Activated CD4-positive, alpha-beta T cell treated with anti-CD3 and anti-CD28 coated beads, Interleukin-2, Interleukin-4, amounts not matched to agents 100 ng/mL and 50 ng/mL, durations not matched to agents 16 hours and 8 hours (primary cell): ENCODE measurements around the gene GDA.
"Not testable (repeated sequence)": the region's sequence is repeated elsewhere in the genome, so short reads cannot be mapped to it uniquely, and the experiment has no call there.

Experiments used
- DNase-seq: peaks from one replicate; pipeline ENCODE4 v3.0.0-alpha.2; 2020; ENCODE audit warnings: low spot score

The GDA gene

GRCh38 chr9:72207278-72207677, 58.0 kb downstream of the GDA start:
- no peak for DNase-seq

GRCh38 chr9:72210522-72210921, 61.3 kb downstream of the GDA start:
- no peak for DNase-seq

- DNase-seq, result no peak
Measured at GRCh38 chr9:72211047-72211446, 61.8 kb downstream of the GDA start.

GRCh38 chr9:72213906-72214305, 64.7 kb downstream of the GDA start:
- no peak for DNase-seq

- no peak for DNase-seq
Measured at GRCh38 chr9:72217306-72217842, 68.1 kb downstream of the GDA start.

GRCh38 chr9:72220589-72220988, 71.3 kb downstream of the GDA start:
- DNase-seq, result no peak

- no peak for DNase-seq
Measured at GRCh38 chr9:72226146-72226812, 77.0 kb downstream of the GDA start.

- no peak for DNase-seq
Measured at GRCh38 chr9:72228282-72228681, 79.0 kb downstream of the GDA start.

GRCh38 chr9:72232778-72233177, 83.5 kb downstream of the GDA start:
- no peak for DNase-seq

GRCh38 chr9:72247549-72247948, 98.3 kb downstream of the GDA start:
- DNase-seq, result no peak

- no peak for DNase-seq
Measured at GRCh38 chr9:72251589-72251988, 102.3 kb downstream of the GDA start.

- no peak for DNase-seq
Measured at GRCh38 chr9:72254901-72255545, 105.8 kb downstream of the GDA start.

- DNase-seq, result no peak
Measured at GRCh38 chr9:72255569-72255968, 106.3 kb downstream of the GDA start.

GRCh38 chr9:72256931-72257330, 107.7 kb downstream of the GDA start:
- no peak for DNase-seq

GRCh38 chr9:72257814-72258213, 108.6 kb downstream of the GDA start:
- DNase-seq, result no peak

- no peak for DNase-seq
Measured at GRCh38 chr9:72262063-72262462, 112.8 kb downstream of the GDA start.

GRCh38 chr9:72263572-72263971, 114.3 kb downstream of the GDA start:
- DNase-seq, result no peak

GRCh38 chr9:72268961-72269360, 119.7 kb downstream of the GDA start:
- DNase-seq, result no peak

- DNase-seq, result not testable (repeated sequence)
Measured at GRCh38 chr9:72270359-72270758, 121.1 kb downstream of the GDA start.

GRCh38 chr9:72271613-72272478, 122.6 kb downstream of the GDA start:
- peak; percentile 73 for DNase-seq

GRCh38 chr9:72274441-72274840, 125.2 kb downstream of the GDA start:
- no peak for DNase-seq

- DNase-seq, result no peak
Measured at GRCh38 chr9:72274916-72275315, 125.7 kb downstream of the GDA start.

- no peak for DNase-seq
Measured at GRCh38 chr9:72276429-72276828, 127.2 kb downstream of the GDA start.
